ENCODE results near the gene NDUFB10.

DNA sequence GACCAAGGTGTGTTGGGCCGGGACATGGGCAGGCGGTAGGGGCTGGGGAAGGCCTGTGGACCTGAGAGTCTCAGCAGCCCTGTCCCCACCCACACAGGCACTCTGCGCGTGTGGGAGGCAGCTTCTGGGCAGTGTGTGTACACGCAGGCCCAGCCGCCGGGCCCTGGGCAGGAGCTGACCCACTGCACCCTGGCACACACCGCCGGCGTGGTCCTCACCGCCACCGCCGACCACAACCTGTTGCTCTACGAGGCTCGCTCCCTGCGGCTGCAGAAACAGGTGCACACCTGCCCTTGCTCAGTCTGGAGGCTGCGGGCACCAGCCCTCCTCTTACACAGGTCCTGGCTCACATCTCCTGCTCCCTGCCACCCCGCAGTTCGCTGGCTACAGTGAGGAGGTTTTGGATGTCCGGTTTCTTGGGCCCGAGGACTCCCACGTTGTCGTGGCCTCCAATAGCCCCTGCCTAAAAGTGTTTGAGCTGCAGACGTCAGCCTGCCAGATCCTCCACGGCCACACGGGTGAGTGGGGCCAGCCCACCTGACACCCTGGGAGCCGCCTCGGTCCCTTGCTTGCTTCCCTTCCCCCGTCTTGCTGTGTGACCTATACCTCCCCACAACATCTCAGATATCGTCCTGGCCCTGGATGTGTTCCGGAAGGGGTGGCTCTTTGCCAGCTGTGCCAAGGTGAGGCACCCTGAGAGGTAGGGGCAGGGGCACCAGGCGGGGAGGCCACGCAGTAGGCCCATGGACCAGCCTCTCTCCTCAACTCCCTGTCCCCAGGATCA lies 16.3 kb downstream of the NDUFB10 start:
- TF ChIP-seq, protein P1, sequence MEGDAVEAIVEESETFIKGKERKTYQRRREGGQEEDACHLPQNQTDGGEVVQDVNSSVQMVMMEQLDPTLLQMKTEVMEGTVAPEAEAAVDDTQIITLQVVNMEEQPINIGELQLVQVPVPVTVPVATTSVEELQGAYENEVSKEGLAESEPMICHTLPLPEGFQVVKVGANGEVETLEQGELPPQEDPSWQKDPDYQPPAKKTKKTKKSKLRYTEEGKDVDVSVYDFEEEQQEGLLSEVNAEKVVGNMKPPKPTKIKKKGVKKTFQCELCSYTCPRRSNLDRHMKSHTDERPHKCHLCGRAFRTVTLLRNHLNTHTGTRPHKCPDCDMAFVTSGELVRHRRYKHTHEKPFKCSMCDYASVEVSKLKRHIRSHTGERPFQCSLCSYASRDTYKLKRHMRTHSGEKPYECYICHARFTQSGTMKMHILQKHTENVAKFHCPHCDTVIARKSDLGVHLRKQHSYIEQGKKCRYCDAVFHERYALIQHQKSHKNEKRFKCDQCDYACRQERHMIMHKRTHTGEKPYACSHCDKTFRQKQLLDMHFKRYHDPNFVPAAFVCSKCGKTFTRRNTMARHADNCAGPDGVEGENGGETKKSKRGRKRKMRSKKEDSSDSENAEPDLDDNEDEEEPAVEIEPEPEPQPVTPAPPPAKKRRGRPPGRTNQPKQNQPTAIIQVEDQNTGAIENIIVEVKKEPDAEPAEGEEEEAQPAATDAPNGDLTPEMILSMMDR (IDR thresholded peaks at IDR 0.05) = no peak
- TF ChIP-seq EP300 (IDR thresholded peaks at IDR 0.05) = no peak
- TF ChIP-seq POLR2A (IDR thresholded peaks at IDR 0.05) = no peak
